PFSK-1 (cell line): ENCODE results near the gene HMGXB4.

Experiments
- FOXP2 ChIP-seq: optimal IDR thresholded peaks from 2 replicates; pipeline ENCODE3; 2011; ENCODE audit warnings: borderline replicate concordance, control low read depth, inconsistent platforms; ENCODE audit not compliant: insufficient read depth; ENCODE audit errors: extremely low read length, extremely low read depth
- POLR2AphosphoS5 ChIP-seq: IDR thresholded peaks from 2 replicates; pipeline ENCODE4 v1.6.1; 2012; ENCODE audit warnings: low read depth, mild to moderate bottlenecking, control low read depth, low read length, moderate library complexity
- REST ChIP-seq, 2 experiments: IDR thresholded peaks; 2 replicates each; pipeline versions ENCODE4 v1.6.1 to v1.8.0; 2011 to 2012; ENCODE audit warnings: low read depth in 2 of 2, low read length in 2 of 2, control low read depth in 1 of 2, inconsistent platforms in 1 of 2, mild to moderate bottlenecking in 1 of 2, moderate library complexity in 1 of 2; ENCODE audit not compliant: insufficient read depth in 1 of 2
- SIN3A ChIP-seq: IDR thresholded peaks from 2 replicates; pipeline ENCODE4 v1.6.1; 2012; ENCODE audit warnings: mild to moderate bottlenecking, low read length, moderate library complexity, borderline replicate concordance; ENCODE audit not compliant: insufficient read depth
- TAF1 ChIP-seq: IDR thresholded peaks from 2 replicates; pipeline ENCODE4 v1.6.1; 2012; ENCODE audit warnings: low read length, control low read depth, borderline replicate concordance; ENCODE audit not compliant: insufficient read depth

The HMGXB4 gene

GRCh38 chr22:35303029-35303624 lies 45.8 kb downstream of the HMGXB4 start:
- TF ChIP-seq SIN3A (no peak), TAF1 (no peak), REST (IDR thresholded peaks at IDR 0.05; ENCODE audit: insufficient read depth in 1 of 2, low read depth in 2 of 2, low read length in 2 of 2) (no peak), FOXP2 (no peak), POLR2AphosphoS5 (no peak)

GRCh38 chr22:35305525-35306070 lies 48.3 kb downstream of the HMGXB4 start:
- TF ChIP-seq SIN3A (no peak), REST (IDR thresholded peaks at IDR 0.05; ENCODE audit: insufficient read depth in 1 of 2, low read depth in 2 of 2, low read length in 2 of 2) (no peak), TAF1 (no peak), FOXP2 (no peak)

GRCh38 chr22:35306350-35306967 lies 49.2 kb downstream of the HMGXB4 start:
- TF ChIP-seq SIN3A: no peak
- TF ChIP-seq POLR2AphosphoS5: no peak
- no peak for TF ChIP-seq TAF1
- TF ChIP-seq FOXP2: no peak
- TF ChIP-seq REST (IDR thresholded peaks at IDR 0.05; ENCODE audit: insufficient read depth in 1 of 2, low read depth in 2 of 2, low read length in 2 of 2): no peak

- TF ChIP-seq SIN3A: no peak
- no peak for TF ChIP-seq FOXP2
- TF ChIP-seq POLR2AphosphoS5: no peak
- no peak for TF ChIP-seq REST (IDR thresholded peaks at IDR 0.05; ENCODE audit: insufficient read depth in 1 of 2, low read depth in 2 of 2, low read length in 2 of 2)
- TF ChIP-seq TAF1: no peak
Observed at GRCh38 chr22:35307372-35307771, 50.1 kb downstream of the HMGXB4 start.
